Sigmoid colon (tissue), 7 donors: Measurements from ENCODE around the gene RBCK1. TPM values are rescaled to one million over a fixed set of nuclear protein-coding genes. Genes with fewer than 3 reads are reported as not detected.

ENCODE experiments used
- DNase-seq: peaks from one replicate; pipeline ENCODE4 v3.0.0-alpha.2; 2019
- H3K27ac ChIP-seq, 4 donors: fragments of 200-600 bp; sonication (generic); one replicate each; pipeline ENCODE4 v1.5.1; 2016 to 2019; ENCODE audit warnings: mild to moderate bottlenecking in 1 of 4
- H3K27me3 ChIP-seq, 3 donors: fragments of 200-600 bp; sonication (generic); one replicate each; pipeline ENCODE4 v1.5.1; 2019; ENCODE audit warnings: mild to moderate bottlenecking in 1 of 3
- H3K36me3 ChIP-seq, 4 donors: fragments of 200-600 bp; sonication (generic); one replicate each; pipeline ENCODE4 v1.5.1; 2016 to 2019
- H3K4me1 ChIP-seq, 4 donors: fragments of 200-600 bp; sonication (generic); one replicate each; pipeline ENCODE4 v1.5.1; 2017 to 2019
- H3K4me3 ChIP-seq, 4 donors: fragments of 200-600 bp; sonication (generic); one replicate each; pipeline ENCODE4 v1.5.1; 2017 to 2019; ENCODE audit warnings: mild to moderate bottlenecking in 2 of 4, moderate library complexity in 1 of 4
- H3K9me3 ChIP-seq, 4 donors: fragments of 200-600 bp in 3 of 4; sonication (generic) in 3 of 4; one replicate each; pipeline versions ENCODE4 v1.5.1 to v1.6.1; 2013 to 2019
- CTCF ChIP-seq, 4 experiments: fragments of 450-650 bp in 3 of 4; fragments of 200-600 bp in 1 of 4; IDR thresholded peaks; one replicate each; pipeline ENCODE4 v1.5.1; 2016 to 2019; ENCODE audit warnings: antibody characterized with exemption in 4 of 4, mild to moderate bottlenecking in 3 of 4, moderate library complexity in 2 of 4
- EP300 ChIP-seq, 4 donors: sonication (generic); formaldehyde crosslinking; IDR thresholded peaks; one replicate each; pipeline ENCODE4 v1.6.1; 2017; ENCODE audit warnings: antibody characterized with exemption in 4 of 4
- POLR2A ChIP-seq, 2 donors: fragments of 450-650 bp; IDR thresholded peaks; one replicate each; pipeline ENCODE4 v1.6.1; 2016; ENCODE audit warnings: antibody characterized with exemption in 2 of 2, mild to moderate bottlenecking in 2 of 2, moderate library complexity in 2 of 2
- POLR2AphosphoS5 ChIP-seq, 4 donors: sonication (generic); formaldehyde crosslinking; IDR thresholded peaks; one replicate each; pipeline ENCODE4 v1.6.1; 2017; ENCODE audit warnings: antibody characterized with exemption in 4 of 4
- WGBS, 2 donors: extraction: QIAGEN DNeasy Blood & Tissue Kit; methylation state at CpG; one replicate each; pipeline ENCODE4 v1.1.7; 2013; 5-methylcytosine and 5-hydroxymethylcytosine counted together
- intact Hi-C: fragments of 100-400 bp; cut with DNase I; formaldehyde crosslinking; loops from one replicate; pipeline ENCODE4 v1.15.1; 2023
- polyA plus RNA-seq, 3 donors: library from polyadenylated mRNA; stranded (reverse); fragments of 200-250 nt; gene quantifications; one replicate each; pipeline ENCODE4 v1.2.3, GENCODE V29; 2013
- small RNA-seq, 3 donors: library from RNA; depleted of rRNA; stranded (forward); fragments of <200 nt; gene quantifications; one replicate each; pipeline ENCODE3, GENCODE V24; 2016
- total RNA-seq, 4 donors: library from RNA; depleted of rRNA; stranded (reverse); fragments of >200 nt; gene quantifications; one replicate each; pipeline ENCODE4 v1.1.0, GENCODE V29; 2016
- donor health status: healthy with polysubstance abuse.
- donor health status: Bipolar disorder and iron deficiency.
- donor health status: healthy.

Gene RBCK1
- total and polyA plus RNA-seq, 7 donors = 60.7 to 197 (median 77.5) TPM

GRCh38 chr20:478949-479429 is 70.9 kb downstream of the RBCK1 start:
- intact Hi-C loops = loop anchor here (1.0 kb wide), 1 partner anchor 125 kb away; no protein-coding TSS in a partner anchor
- no peaks in the 10 kb centered on the region for H3K27me3 ChIP-seq
- H3K36me3 ChIP-seq = peaks cover 0 to 37% (median 11%) of the 10 kb centered on the region in 4 donors
- no peaks in the 10 kb centered on the region for H3K9me3 ChIP-seq
- TF ChIP-seq CTCF (IDR thresholded peaks at IDR 0.05) (peak in 3 of 4 experiments; percentile 40 to 50 (median 47)), POLR2A (IDR thresholded peaks at IDR 0.05) (no peak)
- H3K4me1 ChIP-seq = no peaks in the 10 kb centered on the region
- DNase-seq = no peak
- H3K4me3 ChIP-seq = no peak overlapping the region
- H3K27ac ChIP-seq = no peak overlapping the region
- 42 to 60% methylated on average over 3 of the region's 3 CpGs for WGBS, 2 donors

- DNase-seq = no peak
- intact Hi-C loops = loop anchor here (1.0 kb wide), 1 partner anchor 125 kb away; no protein-coding TSS in a partner anchor
- no peaks in the 10 kb centered on the region for H3K9me3 ChIP-seq
- no peaks in the 10 kb centered on the region for H3K27me3 ChIP-seq
- H3K4me3 ChIP-seq = no peak overlapping the region
- no peak overlapping the region for H3K27ac ChIP-seq
- H3K36me3 ChIP-seq = peaks cover 0 to 42% (median 13%) of the 10 kb centered on the region in 4 donors
- TF ChIP-seq POLR2AphosphoS5 (IDR thresholded peaks at IDR 0.05) (no peak), POLR2A (IDR thresholded peaks at IDR 0.05) (no peak), EP300 (IDR thresholded peaks at IDR 0.05) (no peak), CTCF (IDR thresholded peaks at IDR 0.05) (no peak)
- 20 to 67% methylated on average over 2 of the region's 2 CpGs for WGBS, 2 donors
- no peaks in the 10 kb centered on the region for H3K4me1 ChIP-seq
Observed at GRCh38 chr20:479487-479886, 71.4 kb downstream of the RBCK1 start.

GRCh38 chr20:480044-480443 is 71.9 kb downstream of the RBCK1 start:
- Histone ChIP-seq H3K27ac (no peak overlapping the region), H3K9me3 (no peaks in the 10 kb centered on the region), H3K4me1 (no peaks in the 10 kb centered on the region), H3K36me3 (peaks cover 0 to 46% (median 13%) of the 10 kb centered on the region in 4 donors), H3K4me3 (no peak overlapping the region), H3K27me3 (no peaks in the 10 kb centered on the region)
- intact Hi-C loops = loop anchor here (5.0 kb wide), 1 partner anchor 73 kb away; the partner anchor contains the start of gene RBCK1
- TF ChIP-seq POLR2AphosphoS5 (IDR thresholded peaks at IDR 0.05) (no peak), EP300 (IDR thresholded peaks at IDR 0.05) (no peak), CTCF (IDR thresholded peaks at IDR 0.05) (no peak), POLR2A (IDR thresholded peaks at IDR 0.05) (no peak)
- no peak for DNase-seq
- 48 to 80% methylated on average over 3 of the region's 3 CpGs for WGBS, 2 donors

GRCh38 chr20:481167-481566 is 73.1 kb downstream of the RBCK1 start:
- Histone ChIP-seq H3K27ac (no peak overlapping the region), H3K4me1 (no peaks in the 10 kb centered on the region), H3K9me3 (no peaks in the 10 kb centered on the region), H3K36me3 (peaks cover 6 to 57% (median 16%) of the 10 kb centered on the region in 4 donors), H3K27me3 (no peaks in the 10 kb centered on the region), H3K4me3 (no peak overlapping the region)
- TF ChIP-seq POLR2AphosphoS5 (IDR thresholded peaks at IDR 0.05) (no peak), POLR2A (IDR thresholded peaks at IDR 0.05) (no peak), CTCF (IDR thresholded peaks at IDR 0.05) (no peak), EP300 (IDR thresholded peaks at IDR 0.05) (no peak)
- no peak for DNase-seq
- 43 to 44% methylated on average over 1 of the region's 1 CpG for WGBS, 2 donors
- intact Hi-C loops = loop anchor here (5.0 kb wide), 1 partner anchor 74 kb away; the partner anchor contains the start of gene RBCK1

Small RNAs within 50 kb of the gene (small RNA-seq; reads per million reads assigned to genes)
- 0 reads per million in 3 donors for gene RF00019

Other genes with a start within 250 kb of the RBCK1 start
- not detected for gene DEFB128, start 218.6 kb upstream of the RBCK1 start, total RNA-seq
- gene DEFB128, start 218.6 kb upstream of the RBCK1 start, polyA plus RNA-seq = not detected
- not detected for gene DEFB129, start 181.0 kb upstream of the RBCK1 start, total RNA-seq
- not detected for gene DEFB129, start 181.0 kb upstream of the RBCK1 start, polyA plus RNA-seq
- gene DEFB132, start 150.6 kb upstream of the RBCK1 start, total RNA-seq = not detected
- under 1 TPM in 1 of 3 donors, not detected in 2; 0.06 TPM for gene DEFB132, start 150.6 kb upstream of the RBCK1 start, polyA plus RNA-seq
- 1 to 10 TPM; 2.1 to 6.9 (median 3.1) TPM for gene C20orf96, start 117.5 kb upstream of the RBCK1 start, total RNA-seq
- 1 to 10 TPM; 5.3 to 8.5 (median 5.4) TPM for gene C20orf96, start 117.5 kb upstream of the RBCK1 start, polyA plus RNA-seq
- gene ZCCHC3, start 110.7 kb upstream of the RBCK1 start, total RNA-seq = 10 to 100 TPM in 3 of 4 donors, 1 to 10 TPM in 1; 9.7 to 22.1 (median 15.6) TPM
- gene ZCCHC3, start 110.7 kb upstream of the RBCK1 start, polyA plus RNA-seq = 10 to 100 TPM in 1 of 3 donors, 1 to 10 TPM in 2; 6.0 to 11.7 (median 6.2) TPM
- 1 to 10 TPM; 3.6 to 9.7 (median 4.9) TPM for gene SOX12, start 82.7 kb upstream of the RBCK1 start, total RNA-seq
- 1 to 10 TPM; 1.2 to 3.9 (median 1.2) TPM for gene SOX12, start 82.7 kb upstream of the RBCK1 start, polyA plus RNA-seq
- gene NRSN2, start 61.2 kb upstream of the RBCK1 start, total RNA-seq = 10 to 100 TPM; 23.2 to 34.3 (median 27.6) TPM
- gene NRSN2, start 61.2 kb upstream of the RBCK1 start, polyA plus RNA-seq = 10 to 100 TPM in 1 of 3 donors, 1 to 10 TPM in 2; 2.3 to 16.3 (median 7.8) TPM
- gene TRIB3, start 27.5 kb upstream of the RBCK1 start, total RNA-seq = 1 to 10 TPM; 1.4 to 2.9 (median 1.6) TPM
- 10 to 100 TPM in 2 of 3 donors, 1 to 10 TPM in 1; 9.6 to 29.2 (median 17.8) TPM for gene TRIB3, start 27.5 kb upstream of the RBCK1 start, polyA plus RNA-seq
- 10 to 100 TPM; 32.6 to 42.9 (median 35.3) TPM for gene TBC1D20, start 54.2 kb downstream of the RBCK1 start, total RNA-seq
- gene TBC1D20, start 54.2 kb downstream of the RBCK1 start, polyA plus RNA-seq = 10 to 100 TPM; 16.8 to 22.2 (median 20.6) TPM
- gene CSNK2A1, start 135.5 kb downstream of the RBCK1 start, total RNA-seq = 10 to 100 TPM; 51.5 to 77.1 (median 65.9) TPM
- 10 to 100 TPM; 33.0 to 44.0 (median 40.5) TPM for gene CSNK2A1, start 135.5 kb downstream of the RBCK1 start, polyA plus RNA-seq
- under 1 TPM in 2 of 4 donors, not detected in 2; 0.36 to 0.66 TPM for gene TCF15, start 202.0 kb downstream of the RBCK1 start, total RNA-seq
- gene TCF15, start 202.0 kb downstream of the RBCK1 start, polyA plus RNA-seq = under 1 TPM in 1 of 3 donors, not detected in 2; 0.20 TPM
- gene SRXN1, start 244.9 kb downstream of the RBCK1 start, total RNA-seq = 10 to 100 TPM; 16.8 to 32.4 (median 27.1) TPM
- 10 to 100 TPM; 21.0 to 35.6 (median 27.5) TPM for gene SRXN1, start 244.9 kb downstream of the RBCK1 start, polyA plus RNA-seq